ENCODE data around the gene PDCD6IP. TPM values are rescaled to one million over a fixed set of nuclear protein-coding genes. Genes with fewer than 3 reads are reported as not detected.

PDCD6IP gene
- total RNA-seq, 1 donor from 2014 or later = 203 TPM

DNA sequence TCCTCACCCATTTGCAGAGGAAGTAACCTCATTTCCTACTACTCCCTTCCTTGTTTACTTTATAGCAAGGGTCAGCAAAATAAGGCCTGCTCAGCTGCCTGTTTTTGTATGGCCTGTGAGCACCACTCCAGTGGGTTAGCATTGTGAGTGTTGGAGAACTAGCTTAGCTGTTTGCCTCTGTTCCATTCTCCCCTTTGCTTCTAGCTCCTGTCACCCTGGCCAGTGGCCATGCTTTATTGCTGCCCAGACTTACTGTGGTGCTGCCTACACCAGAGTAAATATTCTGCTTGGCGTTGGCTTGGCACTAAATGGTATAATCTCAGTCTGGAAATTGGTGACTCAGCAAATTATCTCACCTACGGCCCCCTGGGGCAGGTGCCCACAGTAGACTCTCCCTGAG is 8.8 kb downstream of the PDCD6IP start:
- Mint-ChIP-seq H3K36me3 (ENCODE audit: low read depth, unreplicated experiment) (peaks cover 15% of the 10 kb centered on the region), H3K4me1 (ENCODE audit: low read depth, unreplicated experiment) (peaks cover 29% of the 10 kb centered on the region), H3K27ac (ENCODE audit: unreplicated experiment) (no peak overlapping the region), H3K4me3 (ENCODE audit: unreplicated experiment) (no peak overlapping the region), H3K9me3 (ENCODE audit: unreplicated experiment) (no peaks in the 10 kb centered on the region), H3K27me3 (ENCODE audit: low read depth, unreplicated experiment) (no peaks in the 10 kb centered on the region)
- TF ChIP-seq EZH2 (IDR thresholded peaks at IDR 0.05; ENCODE audit: insufficient read depth, low read length) = no peak
- TF ChIP-seq, protein P1, sequence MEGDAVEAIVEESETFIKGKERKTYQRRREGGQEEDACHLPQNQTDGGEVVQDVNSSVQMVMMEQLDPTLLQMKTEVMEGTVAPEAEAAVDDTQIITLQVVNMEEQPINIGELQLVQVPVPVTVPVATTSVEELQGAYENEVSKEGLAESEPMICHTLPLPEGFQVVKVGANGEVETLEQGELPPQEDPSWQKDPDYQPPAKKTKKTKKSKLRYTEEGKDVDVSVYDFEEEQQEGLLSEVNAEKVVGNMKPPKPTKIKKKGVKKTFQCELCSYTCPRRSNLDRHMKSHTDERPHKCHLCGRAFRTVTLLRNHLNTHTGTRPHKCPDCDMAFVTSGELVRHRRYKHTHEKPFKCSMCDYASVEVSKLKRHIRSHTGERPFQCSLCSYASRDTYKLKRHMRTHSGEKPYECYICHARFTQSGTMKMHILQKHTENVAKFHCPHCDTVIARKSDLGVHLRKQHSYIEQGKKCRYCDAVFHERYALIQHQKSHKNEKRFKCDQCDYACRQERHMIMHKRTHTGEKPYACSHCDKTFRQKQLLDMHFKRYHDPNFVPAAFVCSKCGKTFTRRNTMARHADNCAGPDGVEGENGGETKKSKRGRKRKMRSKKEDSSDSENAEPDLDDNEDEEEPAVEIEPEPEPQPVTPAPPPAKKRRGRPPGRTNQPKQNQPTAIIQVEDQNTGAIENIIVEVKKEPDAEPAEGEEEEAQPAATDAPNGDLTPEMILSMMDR (IDR thresholded peaks at IDR 0.05; ENCODE audit: insufficient read depth, low read depth, low read length) = no peak
- Histone ChIP-seq H3K9me3 (ENCODE audit: insufficient read depth, low read depth, low read length) (no peaks in the 10 kb centered on the region), H4K20me1 (ENCODE audit: insufficient read depth, low read length) (peaks cover 82% of the 10 kb centered on the region), H3K27ac (ENCODE audit: low read depth, low read length) (no peak overlapping the region), H3K36me3 (ENCODE audit: insufficient read depth, low read length) (peaks cover 6% of the 10 kb centered on the region), H2AFZ (ENCODE audit: low read depth, low read length) (no peak overlapping the region), H3K79me2 (ENCODE audit: insufficient read depth, low read length) (peaks cover 99% of the 10 kb centered on the region), H3K4me2 (ENCODE audit: low read length) (no peak overlapping the region), H3K9ac (ENCODE audit: low read length) (no peak overlapping the region), H3K27me3 (ENCODE audit: insufficient read depth, low read length) (no peaks in the 10 kb centered on the region), H3K4me1 (ENCODE audit: insufficient read depth, low read length) (peaks cover 4% of the 10 kb centered on the region), H3K4me3 (ENCODE audit: insufficient read depth, low read depth, low read length) (no peak overlapping the region)
- FAIRE-seq (no peak), DNase-seq (ENCODE audit: low read depth) (no peak)

DNA sequence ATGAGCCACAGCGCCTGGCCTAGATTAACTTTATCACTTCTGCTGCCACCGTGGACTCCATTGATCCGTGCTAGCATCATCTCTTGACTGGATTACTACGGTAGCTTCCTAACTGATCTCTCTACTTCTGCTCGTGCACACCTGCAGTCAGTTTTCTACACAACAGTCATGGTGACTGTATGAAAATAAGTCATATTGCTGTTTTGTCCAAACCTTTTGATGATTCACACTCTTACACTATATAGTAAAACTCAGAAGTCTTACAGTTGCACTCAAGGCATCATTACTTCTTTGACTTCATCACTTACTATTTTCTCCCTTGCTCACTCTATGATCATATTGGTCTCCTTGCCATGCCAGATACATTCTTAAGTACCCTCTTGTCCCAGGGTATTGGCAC is 10.1 kb downstream of the PDCD6IP start:
- Histone ChIP-seq H3K4me2 (ENCODE audit: low read length) (no peak overlapping the region), H3K4me3 (ENCODE audit: insufficient read depth, low read depth, low read length) (no peak overlapping the region), H3K27ac (ENCODE audit: low read depth, low read length) (no peak overlapping the region), H3K9me3 (ENCODE audit: insufficient read depth, low read depth, low read length) (no peaks in the 10 kb centered on the region), H3K36me3 (ENCODE audit: insufficient read depth, low read length) (peaks cover 3% of the 10 kb centered on the region), H4K20me1 (ENCODE audit: insufficient read depth, low read length) (peaks cover 77% of the 10 kb centered on the region), H2AFZ (ENCODE audit: low read depth, low read length) (no peak overlapping the region), H3K4me1 (ENCODE audit: insufficient read depth, low read length) (peaks cover 4% of the 10 kb centered on the region), H3K27me3 (ENCODE audit: insufficient read depth, low read length) (no peaks in the 10 kb centered on the region), H3K79me2 (ENCODE audit: insufficient read depth, low read length) (peaks cover 100% of the 10 kb centered on the region), H3K9ac (ENCODE audit: low read length) (no peak overlapping the region)
- H3K27ac Mint-ChIP-seq (ENCODE audit: unreplicated experiment) = no peak overlapping the region
- FAIRE-seq (no peak), DNase-seq (ENCODE audit: low read depth) (no peak)
- no peaks in the 10 kb centered on the region for H3K9me3 Mint-ChIP-seq (ENCODE audit: unreplicated experiment)
- H3K4me3 Mint-ChIP-seq (ENCODE audit: unreplicated experiment) = no peak overlapping the region
- TF ChIP-seq, protein P1 (IDR thresholded peaks at IDR 0.05; ENCODE audit: insufficient read depth, low read depth, low read length) = no peak
- no peak for TF ChIP-seq EZH2 (IDR thresholded peaks at IDR 0.05; ENCODE audit: insufficient read depth, low read length)
- H3K4me1 Mint-ChIP-seq (ENCODE audit: low read depth, unreplicated experiment) = peaks cover 30% of the 10 kb centered on the region
- no peaks in the 10 kb centered on the region for H3K27me3 Mint-ChIP-seq (ENCODE audit: low read depth, unreplicated experiment)
- peaks cover 12% of the 10 kb centered on the region for H3K36me3 Mint-ChIP-seq (ENCODE audit: low read depth, unreplicated experiment)

DNA sequence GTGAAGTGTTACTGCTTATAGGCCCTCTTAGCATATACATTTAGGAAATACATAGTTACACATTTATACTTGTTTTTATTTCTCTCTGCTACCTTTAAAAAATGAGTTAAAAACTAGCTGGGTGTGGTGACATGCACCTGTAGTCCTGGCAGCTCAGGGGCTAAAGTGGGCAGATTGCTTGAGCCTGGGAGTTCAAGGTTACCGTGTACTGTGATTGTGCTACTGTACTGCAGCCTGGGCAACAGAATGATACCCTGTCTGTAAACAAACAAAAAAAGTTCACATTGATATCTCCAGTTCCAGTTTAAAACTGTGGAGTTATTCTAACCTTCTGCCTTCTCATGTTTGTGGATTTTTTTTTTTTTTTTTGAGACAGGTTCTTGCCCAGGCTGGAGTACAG is 12.1 kb downstream of the PDCD6IP start:
- H3K79me2 ChIP-seq (ENCODE audit: insufficient read depth, low read length) = peaks cover 88% of the 10 kb centered on the region
- no peaks in the 10 kb centered on the region for H3K27me3 Mint-ChIP-seq (ENCODE audit: low read depth, unreplicated experiment)
- no peaks in the 10 kb centered on the region for H3K27me3 ChIP-seq (ENCODE audit: insufficient read depth, low read length)
- H3K36me3 Mint-ChIP-seq (ENCODE audit: low read depth, unreplicated experiment) = peaks cover 8% of the 10 kb centered on the region
- no peaks in the 10 kb centered on the region for H3K9me3 Mint-ChIP-seq (ENCODE audit: unreplicated experiment)
- no peak overlapping the region for H3K9ac ChIP-seq (ENCODE audit: low read length)
- FAIRE-seq = no peak
- H3K9me3 ChIP-seq (ENCODE audit: insufficient read depth, low read depth, low read length) = no peaks in the 10 kb centered on the region
- peaks cover 17% of the 10 kb centered on the region for H3K4me1 Mint-ChIP-seq (ENCODE audit: low read depth, unreplicated experiment)
- H3K4me3 ChIP-seq (ENCODE audit: insufficient read depth, low read depth, low read length) = no peak overlapping the region
- H3K36me3 ChIP-seq (ENCODE audit: insufficient read depth, low read length) = peaks cover 6% of the 10 kb centered on the region
- TF ChIP-seq, protein P1 (IDR thresholded peaks at IDR 0.05; ENCODE audit: insufficient read depth, low read depth, low read length) = no peak
- TF ChIP-seq EZH2 (IDR thresholded peaks at IDR 0.05; ENCODE audit: insufficient read depth, low read length) = no peak
- no peak overlapping the region for H3K27ac ChIP-seq (ENCODE audit: low read depth, low read length)
- H4K20me1 ChIP-seq (ENCODE audit: insufficient read depth, low read length) = peaks cover 74% of the 10 kb centered on the region
- no peak overlapping the region for H3K4me3 Mint-ChIP-seq (ENCODE audit: unreplicated experiment)
- no peak overlapping the region for H3K4me2 ChIP-seq (ENCODE audit: low read length)
- no peak for DNase-seq (ENCODE audit: low read depth)
- H3K27ac Mint-ChIP-seq (ENCODE audit: unreplicated experiment) = no peak overlapping the region
- peaks cover 4% of the 10 kb centered on the region for H3K4me1 ChIP-seq (ENCODE audit: insufficient read depth, low read length)
- no peak overlapping the region for H2AFZ ChIP-seq (ENCODE audit: low read depth, low read length)

Data from astrocyte (in vitro differentiated cells and primary cell).